Ectodermal cell (in vitro differentiated cells): ENCODE results near the gene KCTD17.
"Not testable (repeated sequence)": the region's sequence is repeated elsewhere in the genome, so short reads cannot be mapped to it uniquely, and the experiment has no call there.

ENCODE experiments used
- H3K27ac ChIP-seq: 2 replicates; pipeline ENCODE4 v1.7.0; 2013; ENCODE audit warnings: mild to moderate bottlenecking, low read depth, low read length; ENCODE audit not compliant: insufficient read depth, poor library complexity, severe bottlenecking
- H3K27me3 ChIP-seq: 2 replicates; pipeline ENCODE4 v1.7.0; 2013; ENCODE audit warnings: mild to moderate bottlenecking, low read length; ENCODE audit not compliant: insufficient read depth, control insufficient read depth, poor library complexity, severe bottlenecking
- H3K36me3 ChIP-seq: one replicate; pipeline ENCODE4 v1.7.0; 2013; ENCODE audit warnings: low read length; ENCODE audit not compliant: control insufficient read depth, insufficient read depth
- H3K4me1 ChIP-seq: one replicate; pipeline ENCODE4 v1.7.0; 2013; ENCODE audit warnings: low read length; ENCODE audit not compliant: control insufficient read depth, insufficient read depth
- H3K4me3 ChIP-seq: 2 replicates; pipeline ENCODE4 v1.7.0; 2013; ENCODE audit warnings: low read depth, low read length, control low read depth; ENCODE audit not compliant: insufficient read depth
- H3K9me3 ChIP-seq: 2 replicates; pipeline ENCODE4 v1.7.0; 2013; ENCODE audit warnings: mild to moderate bottlenecking, low read length, moderate library complexity; ENCODE audit not compliant: control insufficient read depth
- WGBS, 2 experiments: methylation state at CpG; one replicate each; pipeline ENCODE4 v1.1.7; 2013; ENCODE audit warnings: missing lambda C conversion rate in 2 of 2; 5-methylcytosine and 5-hydroxymethylcytosine counted together

The KCTD17 gene

DNA sequence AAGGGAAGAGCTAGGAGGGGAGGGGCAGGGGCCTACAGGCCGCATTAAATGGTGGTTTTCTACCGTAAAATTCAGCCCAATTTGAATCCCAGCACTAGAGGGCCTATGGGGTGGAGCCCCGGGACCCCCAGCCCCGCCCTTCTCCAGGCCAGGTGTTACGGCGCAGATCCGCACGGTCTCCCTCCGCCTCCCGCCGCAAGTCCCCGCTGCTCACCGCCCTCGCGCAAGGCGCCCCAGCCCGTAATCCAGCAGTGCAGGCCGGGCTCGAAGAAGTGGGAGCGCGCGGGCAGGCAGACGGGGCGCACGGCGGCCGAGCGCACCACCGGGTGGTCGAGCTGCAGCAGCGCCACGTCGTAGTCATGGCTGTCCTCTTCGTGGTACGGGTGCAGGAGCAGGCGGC lies 17.3 kb downstream of the KCTD17 start:
- H3K4me1 ChIP-seq = peaks cover 3% of the 10 kb centered on the region
- peaks cover 48% of the 10 kb centered on the region for H3K27me3 ChIP-seq
- no peaks in the 10 kb centered on the region for H3K36me3 ChIP-seq
- no peaks in the 10 kb centered on the region for H3K9me3 ChIP-seq
- WGBS, 2 experiments = 4 to 5% methylated on average over 36 of the region's 36 CpGs
- H3K4me3 ChIP-seq = no peak overlapping the region
- H3K27ac ChIP-seq = no peak overlapping the region

DNA sequence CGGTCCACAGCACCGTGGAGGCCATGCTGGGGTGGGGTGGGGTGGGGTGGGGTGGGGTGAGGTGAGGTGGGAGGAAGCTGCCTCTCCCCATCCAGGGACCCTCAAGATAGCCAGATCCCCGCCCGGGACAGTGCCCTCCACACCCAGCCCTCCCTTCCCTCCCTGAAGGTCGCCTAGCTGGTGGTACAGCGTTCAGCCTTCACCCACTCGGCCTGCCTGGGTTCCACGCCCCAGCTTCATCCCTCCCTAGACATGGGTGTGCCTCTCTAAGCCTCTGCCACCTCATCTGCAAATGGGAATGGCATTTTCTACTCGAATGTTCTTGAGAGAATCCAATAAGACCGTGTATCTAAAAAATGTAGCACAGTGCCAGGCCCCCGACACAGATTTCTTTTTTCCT lies 17.8 kb downstream of the KCTD17 start:
- Histone ChIP-seq H3K27ac (no peak overlapping the region), H3K36me3 (no peaks in the 10 kb centered on the region), H3K4me1 (peaks cover 3% of the 10 kb centered on the region), H3K9me3 (no peaks in the 10 kb centered on the region), H3K27me3 (peaks cover 49% of the 10 kb centered on the region), H3K4me3 (no peak overlapping the region)
- 57 to 69% methylated on average over 9 to 11 of the region's 11 CpGs for WGBS, 2 experiments

DNA sequence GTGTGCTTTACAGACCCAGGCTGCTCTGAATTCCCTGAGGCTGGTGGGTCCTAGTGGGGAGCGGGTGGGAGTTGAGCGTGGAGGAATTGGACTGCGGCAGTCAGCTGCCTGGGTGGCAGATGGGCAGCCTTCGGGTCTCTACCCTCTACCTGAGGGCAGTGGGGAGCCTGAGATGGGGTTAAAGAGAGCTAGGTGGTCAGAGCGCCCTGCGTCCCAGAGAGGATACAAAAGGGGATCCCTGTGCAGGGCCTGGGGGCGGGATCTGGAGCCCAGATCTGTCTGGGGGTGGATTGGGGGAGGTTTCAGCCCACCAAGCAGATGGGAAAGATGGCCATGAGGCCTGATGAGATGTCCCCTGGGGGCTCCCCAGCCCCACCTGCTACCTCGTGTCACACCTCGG lies 18.2 kb downstream of the KCTD17 start:
- whole genome bisulfite sequencing, 2 experiments = 87 to 88% methylated on average over 9 of the region's 9 CpGs
- H3K4me1 ChIP-seq = peaks cover 3% of the 10 kb centered on the region
- H3K9me3 ChIP-seq = no peaks in the 10 kb centered on the region
- H3K36me3 ChIP-seq = no peaks in the 10 kb centered on the region
- no peak overlapping the region for H3K4me3 ChIP-seq
- no peak overlapping the region for H3K27ac ChIP-seq
- H3K27me3 ChIP-seq = peaks cover 52% of the 10 kb centered on the region

DNA sequence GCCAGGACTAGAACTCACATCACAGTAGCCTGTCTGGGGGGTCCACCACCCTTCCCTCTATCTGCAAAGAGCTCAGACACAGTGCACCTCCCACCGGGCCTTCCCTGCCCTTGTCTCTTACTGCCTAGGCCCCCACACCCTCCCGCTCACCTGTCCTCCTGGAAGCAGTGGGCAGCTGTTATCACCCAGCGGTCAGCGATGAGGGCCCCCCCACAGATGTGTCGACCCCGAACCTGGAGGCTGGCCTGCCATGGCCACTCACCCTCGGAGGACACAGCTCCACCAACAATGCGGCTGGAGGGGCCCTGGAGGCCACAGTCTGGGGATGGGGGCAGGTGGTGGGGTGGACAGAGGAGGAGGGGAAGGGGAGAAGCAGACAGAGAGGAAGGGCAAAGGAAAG lies 18.8 kb downstream of the KCTD17 start:
- Histone ChIP-seq H3K4me3 (no peak overlapping the region), H3K9me3 (no peaks in the 10 kb centered on the region), H3K27ac (no peak overlapping the region), H3K27me3 (peaks cover 58% of the 10 kb centered on the region), H3K4me1 (peaks cover 3% of the 10 kb centered on the region), H3K36me3 (no peaks in the 10 kb centered on the region)
- WGBS, 2 experiments = 90 to 92% methylated on average over 8 of the region's 8 CpGs

DNA sequence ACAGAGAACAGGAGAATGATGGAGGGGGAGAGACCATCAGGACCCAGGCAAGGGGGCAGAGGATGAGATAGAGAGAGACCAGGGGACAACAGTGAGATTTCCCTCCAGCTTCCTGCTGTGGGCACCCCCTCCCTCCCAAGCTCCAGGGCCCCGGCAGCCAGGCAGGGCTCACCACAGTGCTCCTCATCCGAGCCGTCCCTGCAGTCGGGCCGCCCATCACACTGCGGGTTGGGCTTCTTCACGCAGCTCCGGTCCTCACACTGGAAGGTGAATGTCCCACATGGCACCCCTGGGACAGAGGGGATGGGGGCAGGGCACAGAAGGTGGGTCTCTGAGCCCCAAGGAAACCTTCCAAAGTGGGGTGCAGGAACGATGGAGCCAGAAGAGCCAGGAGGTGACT lies 19.2 kb downstream of the KCTD17 start:
- Histone ChIP-seq H3K27ac (no peak overlapping the region), H3K9me3 (no peaks in the 10 kb centered on the region), H3K36me3 (no peaks in the 10 kb centered on the region), H3K4me1 (peaks cover 3% of the 10 kb centered on the region), H3K27me3 (peaks cover 59% of the 10 kb centered on the region), H3K4me3 (no peak overlapping the region)
- 70 to 77% methylated on average over 9 of the region's 9 CpGs for WGBS, 2 experiments

DNA sequence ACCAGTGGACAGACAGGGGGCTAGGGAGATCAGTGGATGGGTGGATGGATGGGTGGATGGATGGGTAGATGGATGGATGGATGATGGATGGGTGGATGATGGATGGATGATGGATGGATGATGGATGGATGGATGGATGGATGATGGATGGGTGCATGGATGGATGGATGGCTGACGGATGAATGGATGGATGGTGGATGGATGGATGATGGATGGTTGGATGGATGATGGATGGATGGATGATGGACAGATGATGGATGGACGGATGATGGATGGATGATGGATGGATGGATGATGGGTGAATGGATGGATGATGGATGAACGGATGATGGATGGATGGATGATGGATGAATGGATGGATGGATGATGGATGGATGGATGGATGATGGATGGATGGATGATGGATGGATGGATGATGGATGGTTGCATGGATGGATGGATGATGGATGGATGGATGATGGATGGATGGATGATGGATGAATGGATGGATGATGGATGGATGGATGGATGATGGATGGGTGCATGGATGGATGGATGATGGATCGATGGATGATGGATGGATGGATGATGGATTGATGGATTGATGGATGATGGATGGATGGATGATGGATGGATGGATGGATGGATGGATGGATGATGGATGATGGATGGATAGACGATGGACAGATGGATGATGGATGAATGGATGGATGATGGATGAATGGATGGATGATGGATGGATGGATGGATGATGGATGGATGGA lies 20.5 kb downstream of the KCTD17 start:
- not testable (repeated sequence) for H3K36me3 ChIP-seq, H3K9me3 ChIP-seq, H3K27ac ChIP-seq, H3K4me1 ChIP-seq, H3K4me3 ChIP-seq
- WGBS, 2 experiments = 91 to 95% methylated on average over 5 of the region's 5 CpGs
- peaks cover 69% of the 10 kb centered on the region for H3K27me3 ChIP-seq

DNA sequence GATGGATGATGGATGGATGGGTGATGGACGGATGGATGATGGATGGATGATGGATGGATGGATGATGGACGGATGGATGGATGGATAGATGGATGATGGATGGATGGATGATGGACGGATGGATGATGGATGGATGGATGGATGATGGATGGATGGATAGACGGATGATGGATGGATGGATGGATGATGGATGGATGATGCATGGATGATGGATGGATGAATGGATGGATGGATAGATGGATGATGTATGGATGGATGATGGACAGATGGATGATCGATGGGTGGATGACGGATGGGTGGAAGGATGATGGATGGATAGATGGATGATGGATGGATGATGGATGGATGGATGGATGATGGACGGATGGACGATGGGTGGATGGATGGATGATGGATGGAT lies 21.1 kb downstream of the KCTD17 start:
- Histone ChIP-seq H3K9me3 (no peaks in the 10 kb centered on the region), H3K36me3 (no peaks in the 10 kb centered on the region), H3K4me3 (no peak overlapping the region), H3K27ac (no peak overlapping the region), H3K4me1 (peaks cover 3% of the 10 kb centered on the region), H3K27me3 (peaks cover 68% of the 10 kb centered on the region)
- 90 to 91% methylated on average over 8 of the region's 8 CpGs for WGBS, 2 experiments

DNA sequence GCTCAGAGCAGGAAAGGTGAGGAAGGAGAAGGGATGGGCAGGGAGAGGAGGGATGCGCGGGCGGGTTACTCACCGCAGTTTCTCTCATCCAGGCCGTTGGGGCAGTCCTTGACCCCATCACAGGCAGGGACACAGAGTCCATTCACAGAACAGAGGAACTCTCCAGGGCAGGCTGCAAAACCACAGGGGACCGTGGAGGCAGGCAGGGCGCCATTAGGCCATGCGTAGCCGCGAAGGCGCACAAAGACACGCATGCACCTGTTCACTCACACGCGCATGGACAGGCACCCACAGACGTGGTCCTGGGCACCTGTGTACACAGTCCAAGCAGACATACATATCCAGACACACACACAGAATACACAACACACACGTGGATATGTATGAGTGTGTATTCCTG lies 23.0 kb downstream of the KCTD17 start:
- H3K27ac ChIP-seq = no peak overlapping the region
- no peaks in the 10 kb centered on the region for H3K36me3 ChIP-seq
- no peak overlapping the region for H3K4me3 ChIP-seq
- no peaks in the 10 kb centered on the region for H3K9me3 ChIP-seq
- no peaks in the 10 kb centered on the region for H3K4me1 ChIP-seq
- WGBS, 2 experiments = 89 to 94% methylated on average over 16 of the region's 16 CpGs
- H3K27me3 ChIP-seq = peaks cover 50% of the 10 kb centered on the region

DNA sequence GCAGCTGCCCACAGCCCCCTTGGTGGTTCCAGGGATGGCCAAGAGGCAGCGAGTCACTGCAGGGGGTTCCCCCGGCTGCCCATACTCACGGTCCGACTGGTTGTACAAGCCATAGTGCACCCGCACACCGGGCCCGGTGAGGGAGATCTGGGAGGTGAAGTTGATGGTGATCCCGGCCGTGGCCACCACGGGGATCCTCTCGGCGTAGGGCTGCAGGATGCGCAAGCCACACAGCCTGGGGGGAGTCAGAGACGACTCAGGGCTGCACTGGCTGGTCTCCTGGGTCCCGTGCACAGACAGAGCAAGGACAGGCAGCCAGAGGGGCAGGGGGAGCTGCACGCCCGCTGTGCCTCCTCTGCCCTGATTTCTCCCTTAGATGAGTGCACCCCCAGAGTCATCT lies 23.5 kb downstream of the KCTD17 start:
- no peaks in the 10 kb centered on the region for H3K4me1 ChIP-seq
- H3K9me3 ChIP-seq = no peaks in the 10 kb centered on the region
- no peak overlapping the region for H3K4me3 ChIP-seq
- H3K27me3 ChIP-seq = peaks cover 45% of the 10 kb centered on the region
- 80 to 84% methylated on average over 17 of the region's 17 CpGs for WGBS, 2 experiments
- H3K27ac ChIP-seq = no peak overlapping the region
- H3K36me3 ChIP-seq = no peaks in the 10 kb centered on the region

DNA sequence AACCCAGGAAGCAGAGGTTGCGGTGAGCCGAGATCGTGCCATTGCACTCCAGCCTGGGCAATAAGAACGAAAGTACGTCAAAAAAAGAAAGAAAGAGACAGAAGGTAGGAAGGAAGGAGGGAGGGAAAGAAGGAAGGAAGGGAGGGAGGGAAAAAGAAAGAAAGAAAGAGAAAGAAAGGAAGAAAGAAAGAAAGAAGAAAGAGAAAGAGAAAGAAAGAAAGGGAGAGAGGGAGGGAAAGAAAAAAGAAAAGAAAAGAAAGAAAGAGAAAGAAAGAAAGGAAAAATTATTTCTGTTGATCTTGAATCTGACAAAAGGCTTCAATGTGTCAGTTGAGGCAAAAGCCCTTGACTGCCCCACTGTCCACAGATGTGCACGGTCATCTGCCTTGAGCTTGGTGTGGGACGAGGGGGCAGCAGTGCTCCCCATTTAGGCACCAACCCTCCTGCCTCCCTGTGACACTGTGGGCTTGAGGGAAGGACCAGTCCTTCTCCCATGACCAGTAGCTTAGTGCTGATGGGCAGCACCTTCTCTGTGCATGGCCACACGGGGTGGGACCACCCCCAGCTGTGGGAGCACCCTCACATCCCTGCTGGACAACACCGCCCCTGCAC lies 24.4 kb downstream of the KCTD17 start:
- no peaks in the 10 kb centered on the region for H3K9me3 ChIP-seq
- no peak overlapping the region for H3K4me3 ChIP-seq
- 88 to 89% methylated on average over 9 of the region's 9 CpGs for WGBS, 2 experiments
- peaks cover 36% of the 10 kb centered on the region for H3K27me3 ChIP-seq
- no peak overlapping the region for H3K27ac ChIP-seq
- H3K36me3 ChIP-seq = no peaks in the 10 kb centered on the region
- no peaks in the 10 kb centered on the region for H3K4me1 ChIP-seq
